Endothelial cell of umbilical vein (primary cell): ENCODE measurements around the gene FAS. TPM values are rescaled to one million over a fixed set of nuclear protein-coding genes. Genes with fewer than 3 reads are reported as not detected.
A peak's percentile ranks its signal among the peaks of the same experiment; 100 is the strongest.

Source experiments
- BruUV-seq: library from RNA; stranded (reverse); fragments of 400-500 nt; replicated peaks from 2 replicates; lab custom pipeline; 2021; lab: Mats Ljungman, UMichigan
- CTCF ChIA-PET: fragments of 300-600, 350-600 bp; sonication (Branson Sonifier 250); formaldehyde crosslinking; loops from one replicate; lab custom pipeline; 2021; ENCODE audit warnings: antibody characterized with exemption, inconsistent platforms; lab: Charles Lee
- POLR2A ChIA-PET: fragments of 300-600, 350-600 bp; sonication (Branson Sonifier 250); formaldehyde crosslinking; loops from one replicate; lab custom pipeline; 2021; ENCODE audit warnings: antibody characterized with exemption, inconsistent platforms; lab: Charles Lee
- DNase-seq: peaks from one replicate; pipeline ENCODE4 v3.0.0-alpha.2; 2011; ENCODE audit warnings: low read depth, low spot score
- FAIRE-seq: peaks from 2 replicates; lab custom pipeline; 2011; peaks lifted over from hg19 to GRCh38; lab: Jason Lieb, UNC
- H2AFZ ChIP-seq: 2 replicates; pipeline ENCODE4 v1.6.0; 2012; ENCODE audit warnings: low read depth, low read length, control low read depth, inconsistent platforms
- H3K27ac ChIP-seq: 2 replicates; pipeline ENCODE4 v1.5.1; 2011; ENCODE audit warnings: low read depth, mild to moderate bottlenecking, control low read depth, low read length, moderate library complexity; ENCODE audit not compliant: insufficient read depth
- H3K27me3 ChIP-seq, 2 experiments: 2 replicates each; pipeline versions ENCODE4 v1.6.0 to v1.6.1; 2011; ENCODE audit warnings: low read length in 2 of 2, mixed read lengths in 1 of 2; ENCODE audit not compliant: control insufficient read depth in 2 of 2, insufficient read depth in 2 of 2
- H3K36me3 ChIP-seq, 2 experiments: 2 replicates in 1 of 2; 3 replicates in 1 of 2; pipeline ENCODE4 v1.5.1; 2011; ENCODE audit warnings: low read length in 2 of 2, mild to moderate bottlenecking in 1 of 2, moderate library complexity in 1 of 2; ENCODE audit not compliant: control insufficient read depth in 2 of 2, insufficient read depth in 2 of 2; ENCODE audit errors: extremely low read depth in 1 of 2
- H3K4me1 ChIP-seq: 3 replicates; pipeline ENCODE4 v1.5.1; 2011; ENCODE audit warnings: mild to moderate bottlenecking, low read length; ENCODE audit not compliant: control insufficient read depth, insufficient read depth; ENCODE audit errors: extremely low read depth
- H3K4me2 ChIP-seq: 2 replicates; pipeline ENCODE4 v1.6.1; 2011; ENCODE audit warnings: low read length, control low read depth, mixed read lengths; ENCODE audit not compliant: insufficient read depth
- H3K4me3 ChIP-seq, 3 experiments: fragments of 200-600 bp in 1 of 3; sonication (generic), shearing (Covaris generic) in 1 of 3; replicated peaks in 1 of 3; 2 replicates each; pipeline ENCODE4 v1.5.1; 2011 to 2016; ENCODE audit warnings: control low read depth in 3 of 3, low read length in 3 of 3, mild to moderate bottlenecking in 2 of 3, inconsistent platforms in 1 of 3, low read depth in 1 of 3, moderate library complexity in 1 of 3; ENCODE audit not compliant: insufficient read depth in 1 of 3
- H3K79me2 ChIP-seq: 2 replicates; pipeline ENCODE4 v1.6.0; 2012; ENCODE audit warnings: low read length, inconsistent platforms; ENCODE audit not compliant: control insufficient read depth, insufficient read depth
- H3K9ac ChIP-seq: replicated peaks from 2 replicates; pipeline ENCODE3; 2011; ENCODE audit warnings: low read length, control low read depth; ENCODE audit not compliant: insufficient read depth; ENCODE audit errors: extremely low read depth
- H3K9me1 ChIP-seq: replicated peaks from 3 replicates; pipeline ENCODE4 v1.6.0; 2011; ENCODE audit warnings: mild to moderate bottlenecking, low read length; ENCODE audit not compliant: control insufficient read depth, insufficient read depth; ENCODE audit errors: extremely low read depth
- H3K9me3 ChIP-seq: replicated peaks from 2 replicates; pipeline ENCODE4 v1.5.1; 2012; ENCODE audit warnings: low read length, inconsistent platforms; ENCODE audit not compliant: control insufficient read depth, insufficient read depth
- H4K20me1 ChIP-seq: replicated peaks from 2 replicates; pipeline ENCODE3; 2011; ENCODE audit warnings: mild to moderate bottlenecking, low read length; ENCODE audit not compliant: control insufficient read depth, insufficient read depth; ENCODE audit errors: extremely low read depth
- EZH2 ChIP-seq: IDR thresholded peaks from 2 replicates; pipeline ENCODE4 v1.6.1; 2012; ENCODE audit warnings: borderline replicate concordance, low read depth, mild to moderate bottlenecking, moderate library complexity, low read length, inconsistent platforms; ENCODE audit not compliant: severe bottlenecking
- FOS ChIP-seq: IDR thresholded peaks from 2 replicates; pipeline ENCODE4 v1.6.1; 2011; ENCODE audit warnings: mild to moderate bottlenecking, low read length, moderate library complexity, borderline replicate concordance; ENCODE audit not compliant: insufficient read depth
- GATA2 ChIP-seq: IDR thresholded peaks from 2 replicates; pipeline ENCODE4 v1.7.0; 2011; ENCODE audit warnings: low read depth, mild to moderate bottlenecking, moderate library complexity, mixed read lengths, low read length; ENCODE audit not compliant: insufficient read length, insufficient read depth
- JUN ChIP-seq: IDR thresholded peaks from 2 replicates; pipeline ENCODE4 v1.6.1; 2011; ENCODE audit warnings: borderline replicate concordance, low read depth; ENCODE audit not compliant: insufficient read length, insufficient read depth
- POLR2AphosphoS5 ChIP-seq: IDR thresholded peaks from 2 replicates; pipeline ENCODE4 v1.6.1; 2012; ENCODE audit warnings: low read depth, mild to moderate bottlenecking, control low read depth, low read length, moderate library complexity; ENCODE audit not compliant: insufficient read depth
- dilution Hi-C: fragments of 300-500 bp; cut with MboI; formaldehyde crosslinking; loops from one replicate; pipeline ENCODE4 v1.15.0; 2019; ENCODE audit warnings: low sequenced_read_pairs; ENCODE audit not compliant: extremely low pct_ligation_motif_present
- intact Hi-C: fragments of 100-400 bp; cut with micrococcal nuclease; formaldehyde crosslinking; loops from one replicate; pipeline ENCODE4 v1.10.0; 2022
- polyA plus RNA-seq, 4 experiments: library from polyadenylated mRNA; depleted of rRNA in 3 of 4; stranded (reverse) in 3 of 4; unstranded in 1 of 4; fragments of >200 nt; gene quantifications; 2 replicates each; pipeline versions ENCODE4 v1.2.1 to v1.2.3, GENCODE V29; 2011 to 2012; ENCODE audit warnings: missing spikeins in 1 of 4
- total RNA-seq: library from RNA; stranded (reverse); gene quantifications from 2 replicates; pipeline ENCODE4 v1.2.3, GENCODE V29; 2021
- TF ChIP-seq, protein P1 (sequence below), 2 donors: IDR thresholded peaks; 1 replicate in 1 of 2; 2 replicates in 1 of 2; pipeline ENCODE4 v1.5.1; 2011; ENCODE audit warnings: low read length in 2 of 2, mild to moderate bottlenecking in 2 of 2, moderate library complexity in 2 of 2, control low read depth in 1 of 2, inconsistent platforms in 1 of 2, low read depth in 1 of 2; ENCODE audit not compliant: insufficient read depth in 1 of 2; ENCODE audit errors: extremely low read depth in 1 of 2
- TF ChIP-seq, protein P2 (sequence below): IDR thresholded peaks from 2 replicates; pipeline ENCODE4 v1.6.1; 2011; ENCODE audit not compliant: insufficient read depth, insufficient read length

FAS gene
- total and polyA plus RNA-seq, 2 donors (not counting 3 experiments of a cell fraction or from before 2014, with no cell fraction given): 2.0 to 6.1 TPM

DNA sequence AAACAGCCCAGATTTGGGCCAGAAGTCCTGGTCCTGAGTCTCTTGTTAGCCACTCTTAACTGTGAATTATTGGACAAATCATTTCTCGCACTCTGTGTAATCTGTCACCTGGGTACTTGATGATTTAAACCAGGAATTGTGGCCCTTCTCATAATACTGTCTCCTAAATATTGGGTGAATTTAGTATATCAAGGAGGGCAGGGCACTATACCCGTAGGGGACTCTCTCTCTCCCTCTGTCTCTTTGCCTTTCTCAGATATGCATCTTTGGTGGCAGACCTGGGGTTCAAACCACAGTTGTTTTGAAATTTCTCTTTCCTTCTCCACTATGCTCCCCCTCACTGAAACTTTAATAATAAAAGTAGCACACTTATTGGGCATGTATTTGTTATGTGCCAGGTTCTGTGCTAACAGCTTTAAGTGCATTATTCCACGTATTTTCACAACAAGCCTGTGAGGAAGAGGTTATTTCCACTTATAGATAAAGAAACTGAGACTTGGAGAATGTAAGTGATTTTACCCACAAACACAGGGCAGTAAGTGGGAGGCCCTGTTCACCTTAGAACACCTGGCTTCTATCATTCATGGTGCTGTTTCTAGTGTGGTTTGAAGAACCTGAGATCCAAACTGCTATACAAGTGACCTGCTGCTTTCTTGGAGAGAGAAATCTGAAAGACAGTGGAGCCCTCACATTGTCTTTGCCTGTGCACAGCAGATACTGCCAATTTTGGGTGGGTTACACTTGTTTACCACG lies 11.8 kb downstream of the FAS start:
- no peak overlapping the region for H3K9ac ChIP-seq
- CTCF ChIA-PET: interaction anchor here (1.3 kb wide), 1 partner anchor 70 kb away, joined by 3 read pairs; no protein-coding TSS in a partner anchor

DNA sequence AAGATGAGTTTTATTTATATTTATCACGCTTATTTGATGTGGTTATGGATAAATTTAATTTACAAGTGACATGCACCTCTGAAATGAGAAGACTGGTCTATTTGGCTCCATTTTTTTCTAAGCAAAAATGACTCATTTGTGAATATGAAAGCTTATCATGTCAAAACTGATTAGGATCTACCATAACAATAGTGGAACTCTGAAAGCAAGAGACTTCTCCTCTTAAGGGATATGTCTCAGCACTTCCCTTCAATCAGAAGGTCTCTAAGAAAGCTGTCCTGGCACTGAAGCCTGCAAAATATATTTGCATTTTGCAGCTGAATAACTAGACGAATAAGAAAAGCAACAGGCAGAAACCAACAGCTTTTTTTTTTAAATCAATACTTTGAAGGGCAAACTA lies 12.7 kb downstream of the FAS start:
- intact Hi-C loops (loop anchor here (1.0 kb wide), 1 partner anchor 13 kb away; the partner anchor contains the start of gene FAS), dilution Hi-C loops (no loop called here)
- no peaks in the 10 kb centered on the region for H3K9me3 ChIP-seq
- DNase-seq (peak; percentile 74), FAIRE-seq (peak; percentile 91)
- ChIA-PET POLR2A (interaction anchor here (0.7 kb wide), 1 partner anchor 203 kb away, joined by 3 read pairs; the partner anchor contains the start of gene CH25H), CTCF (interaction anchor here (0.7 to 1.3 kb wide), 13 partner anchors 9 to 214 kb away, joined by 3 to 11 read pairs (median 4); partner anchors contain the start of gene FAS)
- H3K4me3 ChIP-seq: no peak overlapping the region
- no peaks in the 10 kb centered on the region for H4K20me1 ChIP-seq
- peaks cover 0 to 5% of the 10 kb centered on the region in 2 experiments for H3K27me3 ChIP-seq
- H2AFZ ChIP-seq: no peak overlapping the region
- H3K36me3 ChIP-seq: no peaks in the 10 kb centered on the region
- H3K9ac ChIP-seq: no peak overlapping the region
- H3K79me2 ChIP-seq: no peaks in the 10 kb centered on the region
- BruUV-seq: no TSS peak
- peak overlapping the region; percentile 39 for H3K4me2 ChIP-seq
- TF ChIP-seq EZH2 (no peak), GATA2 (peak; percentile 97), FOS (peak; percentile 85), POLR2AphosphoS5 (peak; percentile 26), JUN (peak; percentile 70)
- TF ChIP-seq, protein P1, sequence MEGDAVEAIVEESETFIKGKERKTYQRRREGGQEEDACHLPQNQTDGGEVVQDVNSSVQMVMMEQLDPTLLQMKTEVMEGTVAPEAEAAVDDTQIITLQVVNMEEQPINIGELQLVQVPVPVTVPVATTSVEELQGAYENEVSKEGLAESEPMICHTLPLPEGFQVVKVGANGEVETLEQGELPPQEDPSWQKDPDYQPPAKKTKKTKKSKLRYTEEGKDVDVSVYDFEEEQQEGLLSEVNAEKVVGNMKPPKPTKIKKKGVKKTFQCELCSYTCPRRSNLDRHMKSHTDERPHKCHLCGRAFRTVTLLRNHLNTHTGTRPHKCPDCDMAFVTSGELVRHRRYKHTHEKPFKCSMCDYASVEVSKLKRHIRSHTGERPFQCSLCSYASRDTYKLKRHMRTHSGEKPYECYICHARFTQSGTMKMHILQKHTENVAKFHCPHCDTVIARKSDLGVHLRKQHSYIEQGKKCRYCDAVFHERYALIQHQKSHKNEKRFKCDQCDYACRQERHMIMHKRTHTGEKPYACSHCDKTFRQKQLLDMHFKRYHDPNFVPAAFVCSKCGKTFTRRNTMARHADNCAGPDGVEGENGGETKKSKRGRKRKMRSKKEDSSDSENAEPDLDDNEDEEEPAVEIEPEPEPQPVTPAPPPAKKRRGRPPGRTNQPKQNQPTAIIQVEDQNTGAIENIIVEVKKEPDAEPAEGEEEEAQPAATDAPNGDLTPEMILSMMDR (IDR thresholded peaks at IDR 0.05; ENCODE audit: extremely low read depth in 1 of 2, insufficient read depth in 1 of 2, low read depth in 1 of 2, low read length in 2 of 2): no peak
- H3K27ac ChIP-seq: no peak overlapping the region
- no peaks in the 10 kb centered on the region for H3K9me1 ChIP-seq
- H3K4me1 ChIP-seq: peaks cover 14% of the 10 kb centered on the region

More for the DNA sequence above, 11.8 kb downstream of the FAS start:
- BruUV-seq: no TSS peak
- Histone ChIP-seq H3K4me3 (no peak overlapping the region), H3K27ac (no peak overlapping the region), H4K20me1 (no peaks in the 10 kb centered on the region), H3K4me2 (no peak overlapping the region), H3K4me1 (peaks cover 14% of the 10 kb centered on the region), H3K27me3 (peaks cover 0 to 5% of the 10 kb centered on the region in 2 experiments), H3K79me2 (no peaks in the 10 kb centered on the region), H3K9me1 (no peaks in the 10 kb centered on the region), H2AFZ (no peak overlapping the region), H3K9me3 (no peaks in the 10 kb centered on the region), H3K36me3 (no peaks in the 10 kb centered on the region)
- TF ChIP-seq, protein P2, sequence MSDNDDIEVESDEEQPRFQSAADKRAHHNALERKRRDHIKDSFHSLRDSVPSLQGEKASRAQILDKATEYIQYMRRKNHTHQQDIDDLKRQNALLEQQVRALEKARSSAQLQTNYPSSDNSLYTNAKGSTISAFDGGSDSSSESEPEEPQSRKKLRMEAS: no peak
- no peak for TF ChIP-seq GATA2
- TF ChIP-seq POLR2AphosphoS5: no peak
- FAIRE-seq (no peak), DNase-seq (no peak)
- dilution Hi-C loops (no loop called here), intact Hi-C loops (no loop called here)
- POLR2A ChIA-PET: no interaction called here
